HL-60 (cell line): ENCODE data around the gene BCL2A1.
A peak's percentile ranks its signal among the peaks of the same experiment; 100 is the strongest.
"Not testable (repeated sequence)": the region's sequence is repeated elsewhere in the genome, so short reads cannot be mapped to it uniquely, and the experiment has no call there.

ENCODE experiments used
- DNase-seq, 2 experiments: peaks; one replicate each; pipeline ENCODE4 v3.0.0-alpha.2; 2010 to 2020; ENCODE audit warnings: low read depth in 1 of 2, low spot score in 1 of 2
- H3K27ac ChIP-seq: fragments of 250-450 bp; sonication (Bioruptor Pico); replicated peaks from 2 replicates; pipeline ENCODE4 v1.5.1; 2020; ENCODE audit warnings: mild to moderate bottlenecking, moderate library complexity
- H3K27me3 ChIP-seq: fragments of 250-450 bp; sonication (Bioruptor Pico); 2 replicates; pipeline ENCODE4 v1.5.1; 2021; ENCODE audit warnings: mild to moderate bottlenecking, moderate library complexity; ENCODE audit not compliant: insufficient read depth, poor library complexity, severe bottlenecking
- H3K4me3 ChIP-seq: replicated peaks from 2 replicates; pipeline ENCODE4 v1.5.1; 2011; ENCODE audit warnings: mild to moderate bottlenecking, control low read depth, low read length; ENCODE audit not compliant: insufficient read depth
- GABPA ChIP-seq: IDR thresholded peaks from 2 replicates; pipeline ENCODE4 v1.6.1; 2012; ENCODE audit warnings: low read depth
- POLR2AphosphoS5 ChIP-seq: IDR thresholded peaks from 2 replicates; pipeline ENCODE4 v1.6.1; 2012; ENCODE audit warnings: low read depth
- SPI1 ChIP-seq: IDR thresholded peaks from 2 replicates; pipeline ENCODE4 v1.6.1; 2012; ENCODE audit warnings: low read depth, mild to moderate bottlenecking, borderline replicate concordance
- long read RNA-seq: library from polyadenylated mRNA; unstranded; transcript quantifications from one replicate; pipeline ENCODE4 v2.0.0, GENCODE V29; 2020
- TF ChIP-seq, protein P1 (sequence below): IDR thresholded peaks from one replicate; pipeline ENCODE4 v1.5.1; 2011; ENCODE audit warnings: low read length, control low read depth, inconsistent platforms; ENCODE audit not compliant: insufficient read depth
- TF ChIP-seq, protein P2 (sequence below): IDR thresholded peaks from 2 replicates; pipeline ENCODE4 v1.6.1; 2012; ENCODE audit warnings: low read depth; ENCODE audit not compliant: insufficient replicate concordance

BCL2A1 gene
- long read RNA-seq, partial matches to known transcripts = 0 of 4 reads
- long read RNA-seq, other reads (novel, unspliced or antisense) = 0 of 4 reads

DNA sequence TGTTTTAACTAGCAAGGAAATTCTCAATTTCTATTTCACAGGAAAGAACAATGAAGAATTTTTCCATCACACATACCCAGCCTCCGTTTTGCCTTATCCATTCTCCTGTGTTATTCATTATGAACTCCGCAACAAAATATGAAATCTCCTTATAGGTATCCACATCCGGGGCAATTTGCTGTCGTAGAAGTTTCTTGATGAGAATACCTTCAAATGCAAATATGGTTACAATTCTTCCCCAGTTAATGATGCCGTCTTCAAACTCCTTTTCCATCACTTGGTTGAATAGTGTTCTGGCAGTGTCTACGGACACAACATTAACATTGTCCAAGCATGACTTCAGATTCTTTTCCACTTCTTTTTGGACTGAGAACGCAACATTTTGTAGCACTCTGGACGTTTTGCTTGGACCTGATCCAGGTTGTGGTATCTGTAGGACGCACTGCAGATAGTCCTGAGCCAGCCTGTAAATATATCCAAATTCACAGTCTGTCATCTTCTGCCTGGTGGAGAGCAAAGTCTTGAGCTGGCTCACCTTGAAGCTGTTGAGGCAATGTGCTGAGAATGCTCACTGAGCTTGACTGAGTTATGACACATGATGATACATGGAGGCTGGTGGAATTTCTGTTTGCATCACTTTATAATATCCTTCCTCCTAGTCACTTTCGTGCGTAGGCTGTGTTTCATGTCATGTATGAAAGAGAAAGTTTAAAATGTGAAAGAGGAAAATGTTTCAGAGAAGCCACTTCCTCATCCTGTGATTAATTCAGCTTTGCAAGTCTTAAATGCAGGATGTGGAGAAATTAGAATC is at the start of gene BCL2A1:
Gene BCL2A1, minus strand, starts transcription at position 573 of the 811 bp plus-strand sequence. Its CDS starts 77 bp downstream, at position 496.
- H3K4me3 ChIP-seq = peak within 1 kb of the TSS; percentile 44
- H3K27ac ChIP-seq = peak within 1 kb of the TSS; percentile 71
- TF ChIP-seq, protein P1, sequence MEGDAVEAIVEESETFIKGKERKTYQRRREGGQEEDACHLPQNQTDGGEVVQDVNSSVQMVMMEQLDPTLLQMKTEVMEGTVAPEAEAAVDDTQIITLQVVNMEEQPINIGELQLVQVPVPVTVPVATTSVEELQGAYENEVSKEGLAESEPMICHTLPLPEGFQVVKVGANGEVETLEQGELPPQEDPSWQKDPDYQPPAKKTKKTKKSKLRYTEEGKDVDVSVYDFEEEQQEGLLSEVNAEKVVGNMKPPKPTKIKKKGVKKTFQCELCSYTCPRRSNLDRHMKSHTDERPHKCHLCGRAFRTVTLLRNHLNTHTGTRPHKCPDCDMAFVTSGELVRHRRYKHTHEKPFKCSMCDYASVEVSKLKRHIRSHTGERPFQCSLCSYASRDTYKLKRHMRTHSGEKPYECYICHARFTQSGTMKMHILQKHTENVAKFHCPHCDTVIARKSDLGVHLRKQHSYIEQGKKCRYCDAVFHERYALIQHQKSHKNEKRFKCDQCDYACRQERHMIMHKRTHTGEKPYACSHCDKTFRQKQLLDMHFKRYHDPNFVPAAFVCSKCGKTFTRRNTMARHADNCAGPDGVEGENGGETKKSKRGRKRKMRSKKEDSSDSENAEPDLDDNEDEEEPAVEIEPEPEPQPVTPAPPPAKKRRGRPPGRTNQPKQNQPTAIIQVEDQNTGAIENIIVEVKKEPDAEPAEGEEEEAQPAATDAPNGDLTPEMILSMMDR = no peak
- TF ChIP-seq POLR2AphosphoS5 (peak; percentile 67), SPI1 (peak; percentile 97), GABPA (0 out of 2 replicates have a peak, but pooled peaks have one; percentile 33)
- TF ChIP-seq, protein P2, sequence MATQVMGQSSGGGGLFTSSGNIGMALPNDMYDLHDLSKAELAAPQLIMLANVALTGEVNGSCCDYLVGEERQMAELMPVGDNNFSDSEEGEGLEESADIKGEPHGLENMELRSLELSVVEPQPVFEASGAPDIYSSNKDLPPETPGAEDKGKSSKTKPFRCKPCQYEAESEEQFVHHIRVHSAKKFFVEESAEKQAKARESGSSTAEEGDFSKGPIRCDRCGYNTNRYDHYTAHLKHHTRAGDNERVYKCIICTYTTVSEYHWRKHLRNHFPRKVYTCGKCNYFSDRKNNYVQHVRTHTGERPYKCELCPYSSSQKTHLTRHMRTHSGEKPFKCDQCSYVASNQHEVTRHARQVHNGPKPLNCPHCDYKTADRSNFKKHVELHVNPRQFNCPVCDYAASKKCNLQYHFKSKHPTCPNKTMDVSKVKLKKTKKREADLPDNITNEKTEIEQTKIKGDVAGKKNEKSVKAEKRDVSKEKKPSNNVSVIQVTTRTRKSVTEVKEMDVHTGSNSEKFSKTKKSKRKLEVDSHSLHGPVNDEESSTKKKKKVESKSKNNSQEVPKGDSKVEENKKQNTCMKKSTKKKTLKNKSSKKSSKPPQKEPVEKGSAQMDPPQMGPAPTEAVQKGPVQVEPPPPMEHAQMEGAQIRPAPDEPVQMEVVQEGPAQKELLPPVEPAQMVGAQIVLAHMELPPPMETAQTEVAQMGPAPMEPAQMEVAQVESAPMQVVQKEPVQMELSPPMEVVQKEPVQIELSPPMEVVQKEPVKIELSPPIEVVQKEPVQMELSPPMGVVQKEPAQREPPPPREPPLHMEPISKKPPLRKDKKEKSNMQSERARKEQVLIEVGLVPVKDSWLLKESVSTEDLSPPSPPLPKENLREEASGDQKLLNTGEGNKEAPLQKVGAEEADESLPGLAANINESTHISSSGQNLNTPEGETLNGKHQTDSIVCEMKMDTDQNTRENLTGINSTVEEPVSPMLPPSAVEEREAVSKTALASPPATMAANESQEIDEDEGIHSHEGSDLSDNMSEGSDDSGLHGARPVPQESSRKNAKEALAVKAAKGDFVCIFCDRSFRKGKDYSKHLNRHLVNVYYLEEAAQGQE = no peak
- DNase-seq = peak; percentile 87 to 96
- H3K27me3 ChIP-seq = no peaks in the 10 kb centered on the region

DNA sequence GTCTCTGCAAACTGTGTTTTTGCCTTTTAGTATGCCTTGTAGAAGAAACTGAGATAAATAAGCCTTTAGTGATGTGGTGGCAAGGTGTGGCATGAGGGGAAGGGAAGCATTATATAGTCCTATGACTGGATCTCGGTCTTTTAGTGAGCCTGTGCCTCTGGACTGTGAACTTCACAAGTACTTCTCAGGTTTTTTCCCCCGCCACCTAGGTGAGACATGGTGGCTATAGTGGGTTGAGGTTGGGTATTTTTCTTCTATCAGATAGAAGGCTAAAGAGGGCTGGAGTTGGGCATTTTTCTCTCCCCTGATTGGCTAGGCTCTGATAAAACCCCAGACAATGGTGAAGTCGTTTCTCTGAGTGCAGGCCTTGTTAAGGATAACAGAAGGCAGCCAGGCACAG is 49.7 kb upstream of the BCL2A1 start:
- no peak for DNase-seq
- TF ChIP-seq, protein P1 = no peak
- TF ChIP-seq GABPA = no peak
- no peak for TF ChIP-seq SPI1
- TF ChIP-seq, protein P2 = no peak
- no peak overlapping the region for H3K4me3 ChIP-seq
- H3K27me3 ChIP-seq = no peaks in the 10 kb centered on the region
- H3K27ac ChIP-seq = no peak overlapping the region

DNA sequence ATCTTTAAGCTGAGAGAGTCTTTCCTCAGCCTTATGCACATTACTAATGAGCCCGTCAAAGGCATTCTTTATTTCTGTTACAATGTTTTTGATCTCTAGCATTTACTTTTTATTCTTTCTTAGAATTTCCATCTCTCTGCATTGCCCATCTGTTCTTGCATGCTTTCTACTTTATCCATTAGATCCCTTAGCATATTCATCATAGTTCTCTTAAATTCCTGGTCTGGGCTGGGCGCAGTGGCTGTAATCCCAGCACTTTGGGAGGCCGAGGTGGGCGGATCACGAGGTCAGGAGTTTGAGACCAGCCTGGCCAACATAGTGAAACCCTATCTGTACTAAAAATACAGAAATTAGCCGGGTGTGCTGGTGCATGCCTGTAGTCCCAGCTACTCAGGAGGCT is 49.2 kb upstream of the BCL2A1 start:
- H3K27me3 ChIP-seq, DNase-seq, H3K27ac ChIP-seq, H3K4me3 ChIP-seq: not testable (repeated sequence)

DNA sequence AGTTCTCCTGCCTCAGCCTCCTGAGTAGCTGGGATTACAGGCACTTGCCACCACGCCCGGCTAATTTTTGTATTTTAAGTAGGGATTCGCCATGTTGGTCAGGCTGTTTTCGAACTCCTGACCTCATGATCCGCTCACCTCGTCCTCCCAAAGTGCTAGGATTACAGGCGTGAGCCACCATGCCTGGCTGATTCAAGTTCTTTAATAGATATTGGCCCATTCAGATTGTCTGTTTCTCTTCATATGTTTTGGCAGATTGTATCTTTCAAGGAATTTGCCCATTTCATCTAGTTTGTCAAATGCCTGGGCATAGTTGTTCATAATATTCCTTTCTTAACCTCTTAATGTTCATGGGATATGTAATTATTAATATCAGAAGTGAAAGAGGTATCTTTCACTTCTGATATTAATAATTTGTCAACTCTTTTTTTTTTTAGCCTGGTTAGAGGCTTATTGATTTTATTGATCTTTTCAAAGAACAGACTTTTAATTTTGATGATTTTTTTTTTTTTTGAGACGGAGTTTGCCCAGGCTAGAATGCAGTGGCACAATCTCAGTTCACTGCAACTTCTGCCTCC is 48.3 kb upstream of the BCL2A1 start:
- H3K27ac ChIP-seq = no peak overlapping the region
- DNase-seq = no peak
- TF ChIP-seq POLR2AphosphoS5 (no peak), SPI1 (no peak), GABPA (no peak)
- TF ChIP-seq, protein P2 = no peak
- TF ChIP-seq, protein P1 = no peak
- no peak overlapping the region for H3K4me3 ChIP-seq
- H3K27me3 ChIP-seq = no peaks in the 10 kb centered on the region

DNA sequence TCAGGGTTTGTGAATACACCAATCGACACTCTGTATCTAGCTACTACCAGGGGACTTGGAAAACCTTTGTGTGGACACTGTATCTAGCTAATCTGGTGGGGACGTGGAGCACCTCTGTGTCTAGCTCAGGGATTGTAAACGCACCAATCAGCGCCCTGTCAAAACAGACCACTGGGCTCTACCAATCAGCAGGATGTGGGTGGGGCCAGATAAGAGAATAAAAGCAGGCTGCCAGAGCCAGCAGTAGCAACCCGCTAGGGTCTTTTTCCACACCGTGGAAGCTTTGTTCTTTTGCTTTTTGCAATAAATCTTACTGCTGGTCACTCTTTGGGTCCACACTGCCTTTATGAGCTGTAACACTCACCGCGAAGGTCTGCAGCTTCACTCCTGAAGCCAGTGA is 46.1 kb upstream of the BCL2A1 start:
- not testable (repeated sequence) for DNase-seq, H3K4me3 ChIP-seq, H3K27ac ChIP-seq, H3K27me3 ChIP-seq

DNA sequence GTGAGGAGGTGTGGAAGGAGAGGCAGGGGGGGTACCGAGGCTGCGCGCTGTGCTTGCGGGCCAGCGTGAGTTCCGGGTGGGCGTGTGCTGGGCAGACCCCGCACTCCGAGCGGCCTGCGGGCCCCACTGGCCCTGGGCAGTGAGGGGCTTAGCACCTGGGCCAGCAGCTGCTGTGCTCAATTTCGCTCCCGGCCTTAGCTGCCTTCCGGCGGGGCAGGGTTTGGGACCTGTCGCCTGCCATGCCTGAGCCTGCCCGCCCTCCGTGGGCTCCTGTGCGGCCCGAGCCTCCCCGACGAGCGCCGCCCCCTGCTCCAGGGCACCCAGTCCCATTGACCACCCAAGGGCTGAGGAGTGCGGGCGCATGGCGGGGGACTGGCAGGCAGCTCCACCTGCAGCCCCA is 45.5 kb upstream of the BCL2A1 start:
- not testable (repeated sequence) for DNase-seq, H3K4me3 ChIP-seq, H3K27ac ChIP-seq, H3K27me3 ChIP-seq
